Psoas muscle (tissue), 8 donors: ENCODE data around the gene CES3. TPM values are rescaled to one million over a fixed set of nuclear protein-coding genes. Genes with fewer than 3 reads are reported as not detected.
A peak's percentile ranks its signal among the peaks of the same experiment; 100 is the strongest.

Experiments used
- ATAC-seq, 4 donors: fragments of 200-7000 bp; cut with Tn5 transposase; one replicate each; pipeline ENCODE4 v1.9.1; 2020; ENCODE audit warnings: moderate library complexity in 3 of 4, mild to moderate bottlenecking in 2 of 4
- DNase-seq, 2 donors: peaks; one replicate each; pipeline ENCODE4 v3.0.0-alpha.2; 2020
- H3K27ac ChIP-seq: fragments of 200-600 bp; one replicate; pipeline ENCODE4 v1.8.0; 2022
- H3K27me3 ChIP-seq, 3 donors: fragments of 200-600 bp in 1 of 3; one replicate each; pipeline versions ENCODE4 v1.6.1 to v1.8.0; 2013 to 2022; ENCODE audit warnings: low read length in 2 of 3, mild to moderate bottlenecking in 2 of 3, moderate library complexity in 1 of 3; ENCODE audit not compliant: insufficient read depth in 3 of 3
- H3K36me3 ChIP-seq, 2 donors: fragments of 200-600 bp in 1 of 2; one replicate each; pipeline versions ENCODE4 v1.6.1 to v1.8.0; 2013 to 2022; ENCODE audit warnings: low read depth in 1 of 2, mild to moderate bottlenecking in 1 of 2, moderate library complexity in 1 of 2; ENCODE audit not compliant: insufficient read depth in 1 of 2
- H3K4me1 ChIP-seq: fragments of 200-600 bp; one replicate; pipeline ENCODE4 v1.8.0; 2022
- H3K4me3 ChIP-seq: fragments of 200-600 bp; one replicate; pipeline ENCODE4 v1.8.0; 2022; ENCODE audit warnings: mild to moderate bottlenecking
- H3K9me3 ChIP-seq: fragments of 200-600 bp; one replicate; pipeline ENCODE4 v1.8.0; 2022
- CTCF ChIP-seq: fragments of 200-600 bp; IDR thresholded peaks from one replicate; pipeline ENCODE4 v1.8.0; 2022; ENCODE audit warnings: antibody characterized with exemption
- WGBS, 3 donors: extraction: QIAGEN DNeasy Blood & Tissue Kit; methylation state at CpG; one replicate each; pipeline versions ENCODE4 v1.1.6 to v1.1.7; 2013; 5-methylcytosine and 5-hydroxymethylcytosine counted together
- intact Hi-C, 2 donors: fragments of 100-400 bp; cut with DNase I; formaldehyde crosslinking; loops; one replicate each; pipeline versions ENCODE4 v1.11.0 to v1.14.2; 2022
- polyA plus RNA-seq, 3 donors: library from polyadenylated mRNA; stranded (reverse); fragments of 200-250 nt; gene quantifications; one replicate each; pipeline ENCODE4 v1.2.3, GENCODE V29; 2013
- total RNA-seq, 4 donors: library from RNA; stranded (reverse); fragmentation: NEBNext Ultra II Directional in 2 of 4; extraction: Animal tissue kit (Norgen Biotek cat#: 25700) in 2 of 4; gene quantifications; one replicate each; pipeline versions ENCODE4 v1.2.1 to v1.2.4, GENCODE V29; 2021 to 2023
- donor health status: healthy with polysubstance abuse.
- donor health status: DM: no; HTN: no; CAD: no; lungs with moderate emphysema.
- donor health status: Bipolar disorder and iron deficiency.
- donor health status: healthy.
- donor health status: DM: yes; HTN: yes; CAD: no.
- donor health status: DM: no; HTN: no; CAD: no.
- donor health status: DM: no; HTN: no; CAD: no.
- donor health status: DM: yes; HTN: yes; CAD: no.

CES3 gene
- total and polyA plus RNA-seq, 7 donors: 0.48 to 15.2 (median 9.7) TPM

DNA sequence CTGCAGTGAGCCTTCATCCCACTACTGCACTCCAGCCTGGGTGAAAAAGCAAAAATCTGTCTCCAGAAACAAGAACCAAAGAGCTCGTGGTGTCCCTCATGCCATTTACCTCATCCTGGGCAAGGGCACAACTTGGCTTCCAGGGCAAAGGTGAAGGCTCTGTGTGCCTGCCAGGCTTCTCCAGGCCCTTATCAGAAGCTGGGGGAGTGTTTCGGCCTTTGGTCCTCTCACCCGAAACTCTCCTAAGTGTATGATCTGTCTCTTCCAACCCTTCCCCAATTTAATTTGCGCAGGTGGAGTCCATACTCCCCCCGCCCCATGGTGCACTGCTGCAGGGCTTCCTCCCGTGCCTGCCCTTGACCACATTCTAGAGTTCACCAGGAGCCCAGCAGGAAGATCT, 24.6 kb upstream of the CES3 start:
- Histone ChIP-seq H3K4me3 (peak overlapping the region; percentile 91), H3K36me3 (peaks cover 0 to 65% of the 10 kb centered on the region in 2 donors)
- TF ChIP-seq CTCF: no peak

DNA sequence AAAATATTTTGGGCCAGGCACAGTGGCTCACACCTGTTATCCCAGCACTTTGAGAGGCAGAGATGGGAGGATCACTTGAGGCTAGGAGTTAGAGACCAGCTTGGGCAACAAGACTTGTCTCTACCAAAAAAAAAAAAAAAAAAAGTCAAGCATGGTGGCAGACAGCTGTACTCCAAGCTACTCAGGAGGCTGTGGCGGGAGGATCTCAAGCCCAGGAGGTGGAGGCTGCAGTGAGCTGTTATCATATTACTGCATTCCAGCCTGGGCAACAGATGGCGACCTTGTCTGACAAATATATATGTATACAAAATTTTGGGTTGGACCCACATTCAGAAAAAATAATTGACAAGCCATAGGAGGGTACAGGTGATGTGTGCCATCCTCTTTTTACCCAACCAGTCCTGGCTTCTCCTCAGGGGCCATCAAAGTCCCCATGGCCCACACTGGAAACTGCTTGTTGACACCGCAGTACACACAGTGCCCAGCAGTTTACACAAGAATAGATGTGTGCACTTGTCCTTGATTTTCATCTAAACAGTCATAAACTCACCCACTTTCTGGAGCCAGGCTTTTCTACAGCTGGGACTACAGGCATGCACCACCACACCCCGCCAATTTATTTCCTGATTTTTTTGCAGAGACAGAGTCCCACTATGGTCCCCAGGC, 24.0 kb upstream of the CES3 start:
- Histone ChIP-seq H3K27ac (peak overlapping the region; percentile 91), H3K9me3 (no peaks in the 10 kb centered on the region), H3K4me3 (peak overlapping the region; percentile 91), H3K4me1 (peaks cover 26% of the 10 kb centered on the region), H3K27me3 (no peaks in the 10 kb centered on the region), H3K36me3 (peaks cover 0 to 67% of the 10 kb centered on the region in 2 donors)
- intact Hi-C loops: no loop called here
- TF ChIP-seq CTCF: no peak
- WGBS, 3 donors: 69 to 83% (median 77%) methylated on average over 4 of the region's 4 CpGs
- ATAC-seq: no peak
- peak in 1 of 2 donors; percentile 22 for DNase-seq

More for the DNA sequence above, 24.6 kb upstream of the CES3 start:
- no peaks in the 10 kb centered on the region for H3K27me3 ChIP-seq
- DNase-seq: peak in 1 of 2 donors; percentile 10
- ATAC-seq: no peak
- intact Hi-C loops: no loop called here
- WGBS, 3 donors: 55 to 69% (median 56%) methylated on average over 6 of the region's 6 CpGs
- peaks cover 28% of the 10 kb centered on the region for H3K4me1 ChIP-seq
- H3K9me3 ChIP-seq: no peaks in the 10 kb centered on the region
- peak overlapping the region; percentile 91 for H3K27ac ChIP-seq

- Histone ChIP-seq H3K4me1 (peaks cover 22% of the 10 kb centered on the region), H3K27me3 (no peaks in the 10 kb centered on the region), H3K9me3 (no peaks in the 10 kb centered on the region), H3K4me3 (peak overlapping the region; percentile 91), H3K36me3 (peaks cover 3 to 67% of the 10 kb centered on the region in 2 donors), H3K27ac (no peak overlapping the region)
- WGBS, 3 donors: 85 to 89% (median 88%) methylated on average over 10 of the region's 10 CpGs
- ATAC-seq (no peak), DNase-seq (peak in 1 of 2 donors; percentile 27)
- intact Hi-C loops: no loop called here
- TF ChIP-seq CTCF: no peak
These were observed 23.2 kb upstream of the CES3 start for GRCh38 chr16:66937725-66938337.

DNA sequence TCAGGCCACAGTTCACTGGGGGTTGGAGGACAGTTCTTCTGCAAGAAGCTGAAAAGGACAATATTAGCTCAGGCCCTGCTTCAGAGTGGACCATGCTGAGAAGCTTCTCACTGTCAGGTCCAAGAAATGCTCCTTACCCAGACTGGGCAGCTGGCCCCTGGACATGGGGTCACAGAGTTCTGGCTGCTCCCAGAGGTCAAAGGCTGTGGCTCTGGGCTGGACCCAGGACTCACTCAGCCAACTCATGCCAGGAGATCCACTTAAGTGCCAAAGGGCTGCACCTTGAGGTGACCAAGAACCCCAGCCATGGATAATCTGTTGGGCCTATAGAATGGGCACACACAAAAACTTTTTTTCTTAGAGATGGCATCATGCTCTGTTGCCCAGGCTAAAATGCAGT, 21.7 kb upstream of the CES3 start:
- H3K9me3 ChIP-seq: no peaks in the 10 kb centered on the region
- no peaks in the 10 kb centered on the region for H3K27me3 ChIP-seq
- no peak overlapping the region for H3K27ac ChIP-seq
- no peak for ATAC-seq
- H3K4me1 ChIP-seq: peaks cover 16% of the 10 kb centered on the region
- TF ChIP-seq CTCF: no peak
- peak in 1 of 2 donors; percentile 37 for DNase-seq
- peaks cover 3 to 82% of the 10 kb centered on the region in 2 donors for H3K36me3 ChIP-seq
- H3K4me3 ChIP-seq: no peak overlapping the region
- intact Hi-C loops: no loop called here
